Activated T-cell treated with anti-CD3 and anti-CD28 coated beads for 1 hour (primary cell): ENCODE results near the gene TAP1.
A peak's percentile ranks its signal among the peaks of the same experiment; 100 is the strongest.

Experiments used
- DNase-seq: peaks from one replicate; pipeline ENCODE4 v3.0.0-alpha.2; 2020; ENCODE audit warnings: low read depth

Gene TAP1

DNA sequence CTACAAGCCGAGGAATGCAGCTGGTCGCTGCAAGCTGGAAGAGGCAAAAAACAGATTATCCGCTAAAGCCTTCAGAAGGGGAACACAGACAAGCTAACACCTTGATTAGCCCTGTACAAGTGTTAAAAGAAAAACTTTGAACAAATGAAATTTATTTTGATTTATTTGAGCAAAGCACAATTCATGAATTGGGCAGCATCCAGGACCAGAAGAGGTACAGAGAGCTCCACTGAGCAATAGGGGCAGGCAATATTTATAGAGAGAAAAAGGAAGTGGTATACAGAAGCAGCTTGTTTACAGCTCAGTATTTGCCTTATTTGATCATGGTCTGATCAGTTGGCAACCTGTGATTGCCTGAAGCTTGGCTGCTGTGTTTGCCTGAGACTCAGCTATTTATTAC lies 54.3 kb downstream of the TAP1 start:
- DNase-seq = no peak

DNA sequence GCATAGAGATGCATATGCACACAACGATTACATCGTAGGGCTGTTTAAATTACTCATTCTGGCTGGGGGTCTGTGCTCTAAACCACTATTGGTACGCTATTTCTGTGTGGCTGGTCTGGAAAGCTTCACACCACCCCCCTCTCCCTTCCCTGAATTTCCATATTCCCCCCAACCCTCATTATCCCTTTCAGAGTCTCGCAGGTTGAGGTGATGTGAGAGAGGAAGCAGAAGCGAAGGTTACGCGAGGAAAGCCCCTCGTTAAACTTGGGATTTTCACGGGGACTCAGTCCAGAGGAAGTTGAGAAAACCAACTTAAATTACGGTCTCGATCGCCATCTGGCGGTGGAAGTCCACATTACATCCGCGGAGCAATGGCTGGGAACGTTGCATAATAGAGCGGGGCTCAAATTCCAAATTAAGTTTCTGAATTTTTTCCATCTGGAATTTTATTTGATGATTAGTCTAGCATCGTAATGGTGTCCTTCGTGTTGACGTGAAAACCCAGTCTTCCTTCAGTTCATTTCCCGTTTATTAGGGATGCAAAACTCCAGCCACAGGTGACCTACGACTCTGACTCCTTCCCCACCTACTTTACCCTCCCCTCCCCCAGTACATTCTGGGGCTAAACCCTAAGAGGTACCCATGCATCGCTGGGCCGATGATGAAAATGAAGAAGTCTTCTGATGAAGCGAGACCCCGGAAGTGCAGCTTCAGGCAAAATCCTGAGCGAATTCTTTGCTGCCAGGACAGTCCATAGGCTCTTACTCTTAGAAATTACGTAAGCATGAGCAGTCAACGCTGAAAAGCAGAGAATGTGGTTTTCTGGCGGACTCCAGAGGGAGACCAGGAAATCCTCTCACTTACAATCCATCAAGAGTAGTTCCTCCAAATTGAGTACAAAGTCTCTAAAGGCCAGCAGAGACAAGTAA lies 56.4 kb downstream of the TAP1 start:
- peak; percentile 75 for DNase-seq
